Mesendoderm (in vitro differentiated cells): ENCODE measurements around the gene TTLL12.
A peak's percentile ranks its signal among the peaks of the same experiment; 100 is the strongest.

Experiments
- DNase-seq: peaks from one replicate; pipeline ENCODE4 v3.0.0; 2013
- H2AK5ac ChIP-seq: 2 replicates; pipeline ENCODE4 v1.6.1; 2013; ENCODE audit warnings: low read length, inconsistent platforms
- H2BK120ac ChIP-seq: 2 replicates; pipeline ENCODE4 v1.6.1; 2013; ENCODE audit warnings: low read depth, mild to moderate bottlenecking, low read length, moderate library complexity, mixed read lengths
- H2BK15ac ChIP-seq: replicated peaks from 2 replicates; pipeline ENCODE4 v1.6.1; 2013; ENCODE audit warnings: low read depth, mild to moderate bottlenecking, moderate library complexity
- H2BK5ac ChIP-seq: 2 replicates; pipeline ENCODE4 v1.6.1; 2013; ENCODE audit warnings: low read length, inconsistent platforms
- H3K18ac ChIP-seq: 2 replicates; pipeline ENCODE4 v1.6.1; 2013; ENCODE audit warnings: mild to moderate bottlenecking, low read length, mixed read lengths
- H3K23ac ChIP-seq: one replicate; pipeline ENCODE4 v1.6.1; 2013; ENCODE audit warnings: low read length
- H3K27ac ChIP-seq: 2 replicates; pipeline ENCODE4 v1.5.1; 2013; ENCODE audit warnings: low read depth, mild to moderate bottlenecking, inconsistent platforms, low read length, moderate library complexity
- H3K27me3 ChIP-seq: 2 replicates; pipeline ENCODE4 v1.6.1; 2013; ENCODE audit warnings: low read length, control low read depth, mild to moderate bottlenecking, inconsistent platforms; ENCODE audit not compliant: insufficient read depth, poor library complexity
- H3K36me3 ChIP-seq: 2 replicates; pipeline ENCODE4 v1.6.1; 2013; ENCODE audit warnings: low read length, inconsistent platforms; ENCODE audit not compliant: control insufficient read depth, insufficient read depth
- H3K4ac ChIP-seq: one replicate; pipeline ENCODE4 v1.6.1; 2013; ENCODE audit warnings: low read depth, mild to moderate bottlenecking, low read length, moderate library complexity
- H3K4me1 ChIP-seq: 2 replicates; pipeline ENCODE4 v1.6.1; 2013; ENCODE audit warnings: low read depth, low read length, inconsistent platforms; ENCODE audit not compliant: control insufficient read depth
- H3K4me2 ChIP-seq: 2 replicates; pipeline ENCODE4 v1.6.1; 2013; ENCODE audit warnings: low read length
- H3K4me3 ChIP-seq: 2 replicates; pipeline ENCODE4 v1.5.1; 2013; ENCODE audit warnings: mild to moderate bottlenecking, low read length
- H3K56ac ChIP-seq: one replicate; pipeline ENCODE4 v1.6.1; 2013; ENCODE audit warnings: low read length
- H3K79me1 ChIP-seq: 2 replicates; pipeline ENCODE4 v1.6.1; 2013; ENCODE audit warnings: low read length, inconsistent platforms
- H3K79me2 ChIP-seq: 2 replicates; pipeline ENCODE4 v1.6.1; 2013; ENCODE audit warnings: mild to moderate bottlenecking, low read length; ENCODE audit not compliant: control insufficient read depth, insufficient read depth
- H3K9ac ChIP-seq: 2 replicates; pipeline ENCODE4 v1.6.1; 2013; ENCODE audit warnings: low read length, inconsistent platforms
- H4K5ac ChIP-seq: one replicate; pipeline ENCODE4 v1.6.1; 2013; ENCODE audit warnings: low read length
- H4K8ac ChIP-seq: one replicate; pipeline ENCODE4 v1.6.1; 2013; ENCODE audit warnings: low read depth, mild to moderate bottlenecking, control low read depth, low read length, moderate library complexity
- WGBS: extraction: QIAGEN DNeasy Blood & Tissue Kit; methylation state at CpG from one replicate; pipeline ENCODE4 v1.1.7; 2013; ENCODE audit warnings: low lambda C conversion rate, missing lambda C conversion rate; ENCODE audit not compliant: insufficient coverage; ENCODE audit errors: extremely low coverage; 5-methylcytosine and 5-hydroxymethylcytosine counted together

Gene TTLL12

DNA sequence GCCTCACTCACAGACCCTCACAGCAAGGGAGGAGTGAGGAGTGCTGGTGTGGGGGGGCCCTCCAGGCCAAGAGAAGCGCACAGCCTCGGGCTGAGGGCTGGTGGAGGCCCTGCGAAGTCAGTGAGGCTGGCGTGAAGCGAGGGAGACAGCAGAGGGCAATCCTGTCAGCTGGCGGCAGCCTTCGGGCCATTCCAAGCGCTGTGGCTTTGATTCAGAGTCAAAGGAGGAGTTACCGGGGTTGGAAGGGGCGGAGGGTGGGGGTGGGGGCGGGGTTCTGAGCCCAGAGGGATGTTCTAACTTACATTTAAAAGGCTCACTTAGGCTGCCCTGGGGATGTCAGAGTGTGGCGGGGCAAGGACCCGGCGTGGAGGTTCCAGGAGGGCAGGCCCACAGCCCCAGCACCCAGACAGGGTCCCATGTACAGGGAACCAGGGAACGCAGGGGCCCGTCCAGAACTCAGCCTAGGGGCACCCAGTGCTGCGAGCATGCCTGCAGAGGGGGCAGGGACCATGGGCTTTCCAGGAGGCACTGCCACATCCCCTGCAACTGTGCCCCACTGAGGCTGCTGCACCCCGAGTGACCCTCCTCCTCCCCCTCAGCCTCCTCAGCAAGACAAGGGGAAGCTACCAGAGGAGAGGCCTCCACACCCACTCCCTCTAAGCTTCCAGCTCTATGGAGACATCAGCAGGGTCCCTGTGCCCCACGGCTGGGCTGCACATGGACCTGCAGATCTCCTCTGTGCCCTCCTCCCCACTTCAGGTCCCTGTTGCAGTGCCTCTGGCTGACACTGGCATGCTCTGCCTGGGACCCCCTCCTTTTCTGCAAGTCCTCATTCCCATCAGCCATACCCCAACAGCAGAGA lies 39.7 kb upstream of the TTLL12 start:
- Histone ChIP-seq H3K56ac (peak overlapping the region; percentile 65), H2AK5ac (no peak overlapping the region), H3K4ac (no peak overlapping the region), H3K4me3 (no peak overlapping the region), H3K9ac (no peak overlapping the region), H2BK15ac (no peak overlapping the region), H3K23ac (no peak overlapping the region), H3K4me2 (no peak overlapping the region), H3K4me1 (peaks cover 4% of the 10 kb centered on the region), H4K5ac (no peak overlapping the region), H4K8ac (no peak overlapping the region), H3K27ac (no peak overlapping the region), H3K36me3 (no peaks in the 10 kb centered on the region), H3K18ac (no peak overlapping the region), H3K79me1 (no peaks in the 10 kb centered on the region), H3K27me3 (no peaks in the 10 kb centered on the region), H2BK5ac (no peak overlapping the region), H2BK120ac (no peak overlapping the region), H3K79me2 (no peaks in the 10 kb centered on the region)
- peak; percentile 89 for DNase-seq
- no CpG with 5 or more reads among the region's 19 CpGs for WGBS

DNA sequence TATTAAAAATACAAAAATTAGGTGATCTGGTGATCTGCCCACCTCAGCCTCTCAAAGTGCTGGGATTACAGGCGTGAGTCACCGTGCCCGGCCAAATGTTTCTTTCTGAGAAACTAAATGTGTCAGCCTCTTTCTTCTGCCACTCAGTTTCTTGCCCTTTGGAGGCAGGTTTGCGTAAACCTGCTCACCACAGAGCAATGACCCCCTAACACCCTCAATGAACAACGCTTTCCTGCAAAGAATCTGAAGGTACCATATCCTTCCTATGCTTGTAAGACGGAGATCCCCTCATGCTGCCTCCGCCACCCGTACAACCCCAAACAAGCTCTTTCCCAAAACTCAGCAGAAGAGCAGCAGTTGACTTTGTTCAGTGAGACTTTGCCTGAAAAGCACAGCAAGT lies 38.7 kb upstream of the TTLL12 start:
- no peak overlapping the region for H3K4ac ChIP-seq
- H4K8ac ChIP-seq = no peak overlapping the region
- no peaks in the 10 kb centered on the region for H3K79me2 ChIP-seq
- H3K9ac ChIP-seq = no peak overlapping the region
- H3K23ac ChIP-seq = no peak overlapping the region
- H3K4me2 ChIP-seq = no peak overlapping the region
- H3K27me3 ChIP-seq = no peaks in the 10 kb centered on the region
- H2BK15ac ChIP-seq = no peak overlapping the region
- no peak overlapping the region for H2BK120ac ChIP-seq
- H3K56ac ChIP-seq = no peak overlapping the region
- no peak overlapping the region for H4K5ac ChIP-seq
- no peak overlapping the region for H2AK5ac ChIP-seq
- DNase-seq = no peak
- no peaks in the 10 kb centered on the region for H3K36me3 ChIP-seq
- WGBS = no CpG with 5 or more reads among the region's 8 CpGs
- no peak overlapping the region for H3K18ac ChIP-seq
- H3K4me3 ChIP-seq = no peak overlapping the region
- peaks cover 4% of the 10 kb centered on the region for H3K4me1 ChIP-seq
- H2BK5ac ChIP-seq = no peak overlapping the region
- no peaks in the 10 kb centered on the region for H3K79me1 ChIP-seq
- no peak overlapping the region for H3K27ac ChIP-seq

DNA sequence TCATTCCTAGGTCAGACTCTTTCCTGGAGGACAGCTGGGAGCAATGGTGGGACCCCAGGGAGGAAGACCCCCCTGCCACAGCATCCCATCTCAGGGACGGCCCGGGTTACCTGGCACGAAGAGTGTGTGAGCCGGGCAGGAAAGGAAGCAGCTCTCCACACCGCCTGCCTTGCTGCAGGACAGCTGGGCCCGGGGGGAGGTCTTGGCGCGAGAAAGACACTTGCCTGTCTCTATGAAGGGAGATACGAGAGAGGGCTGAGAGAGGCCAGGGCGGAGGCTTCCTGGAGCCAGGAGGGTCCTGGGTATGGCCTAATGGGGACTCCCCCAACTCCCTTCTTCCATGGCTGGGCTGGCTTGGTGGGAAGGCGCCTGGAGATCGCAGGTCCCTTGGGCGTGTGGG lies 36.1 kb upstream of the TTLL12 start:
- H3K4me3 ChIP-seq = no peak overlapping the region
- peaks cover 4% of the 10 kb centered on the region for H3K4me1 ChIP-seq
- no peaks in the 10 kb centered on the region for H3K36me3 ChIP-seq
- H3K4me2 ChIP-seq = no peak overlapping the region
- no peak overlapping the region for H3K9ac ChIP-seq
- no peaks in the 10 kb centered on the region for H3K79me1 ChIP-seq
- H4K5ac ChIP-seq = no peak overlapping the region
- H3K56ac ChIP-seq = no peak overlapping the region
- no peak overlapping the region for H3K18ac ChIP-seq
- WGBS = no CpG with 5 or more reads among the region's 13 CpGs
- no peak overlapping the region for H2BK120ac ChIP-seq
- H2BK15ac ChIP-seq = no peak overlapping the region
- no peak overlapping the region for H4K8ac ChIP-seq
- H3K23ac ChIP-seq = no peak overlapping the region
- H3K27ac ChIP-seq = no peak overlapping the region
- no peak overlapping the region for H2AK5ac ChIP-seq
- DNase-seq = no peak
- H3K27me3 ChIP-seq = no peaks in the 10 kb centered on the region
- H3K79me2 ChIP-seq = no peaks in the 10 kb centered on the region
- no peak overlapping the region for H2BK5ac ChIP-seq
- no peak overlapping the region for H3K4ac ChIP-seq

DNA sequence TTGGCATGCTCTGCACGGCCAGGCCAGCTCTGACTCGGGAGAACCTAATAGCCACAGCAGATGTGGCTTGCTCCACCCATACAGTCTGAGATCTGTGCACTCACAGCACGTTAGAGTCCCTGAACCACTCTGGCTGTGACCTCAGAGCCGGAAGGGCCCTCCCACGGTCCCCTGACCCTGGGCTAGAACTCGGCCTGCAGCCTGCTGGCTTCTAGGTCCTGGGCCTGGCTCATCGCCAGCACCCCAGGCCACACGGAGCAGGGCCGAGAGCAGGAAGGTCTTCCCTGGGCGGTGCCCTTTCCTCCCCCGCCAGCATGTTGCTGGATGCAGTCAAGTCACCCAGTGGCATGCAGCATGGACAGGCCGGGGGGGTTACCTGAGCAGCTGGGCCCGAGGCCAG lies 35.3 kb upstream of the TTLL12 start:
- Histone ChIP-seq H2AK5ac (no peak overlapping the region), H3K79me2 (no peaks in the 10 kb centered on the region), H4K5ac (no peak overlapping the region), H3K4ac (no peak overlapping the region), H3K9ac (no peak overlapping the region), H2BK5ac (no peak overlapping the region), H4K8ac (no peak overlapping the region), H3K79me1 (no peaks in the 10 kb centered on the region), H3K56ac (no peak overlapping the region), H3K27me3 (no peaks in the 10 kb centered on the region), H3K27ac (no peak overlapping the region), H3K4me1 (peaks cover 4% of the 10 kb centered on the region), H3K4me3 (no peak overlapping the region), H2BK120ac (no peak overlapping the region), H3K18ac (no peak overlapping the region), H3K4me2 (no peak overlapping the region), H2BK15ac (no peak overlapping the region), H3K23ac (no peak overlapping the region), H3K36me3 (no peaks in the 10 kb centered on the region)
- DNase-seq = no peak
- no CpG with 5 or more reads among the region's 13 CpGs for WGBS

DNA sequence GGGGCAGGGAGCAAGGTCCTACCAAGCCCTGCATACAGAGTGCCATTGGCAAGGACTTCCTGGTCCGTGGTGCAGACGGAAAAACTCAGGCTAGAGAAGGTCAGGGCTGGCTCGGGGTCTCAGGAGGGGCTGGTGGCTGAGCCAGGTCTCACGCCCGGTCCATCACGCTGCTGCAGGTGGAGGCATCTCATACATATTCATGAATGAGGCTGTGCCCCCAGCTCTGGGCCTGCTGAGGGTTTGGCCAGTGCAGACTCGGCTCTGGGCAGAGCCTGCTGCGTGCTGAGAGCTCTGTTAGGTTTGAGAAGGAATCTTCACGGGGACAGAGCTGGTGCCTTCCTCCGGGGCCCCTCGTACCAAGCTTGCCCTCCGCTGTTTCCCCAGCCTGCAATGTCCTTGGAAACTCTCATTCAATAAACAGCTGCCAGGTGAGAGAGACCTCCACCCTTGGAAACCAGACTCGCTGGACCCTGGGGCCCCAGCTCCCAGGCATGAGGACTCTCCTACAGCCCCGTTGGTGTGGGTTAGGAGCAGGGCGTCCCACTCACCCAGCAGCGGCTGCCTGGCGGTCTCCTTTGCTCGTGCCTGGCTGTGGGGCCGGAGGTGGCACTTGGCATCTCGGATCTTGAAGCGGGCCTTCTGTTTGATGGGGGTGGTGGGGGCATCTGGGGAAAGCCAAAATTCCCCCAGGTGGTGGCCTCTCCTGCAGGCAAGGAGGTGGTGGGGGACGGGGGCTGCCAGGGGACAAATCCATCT lies 33.9 kb upstream of the TTLL12 start:
- no peaks in the 10 kb centered on the region for H3K36me3 ChIP-seq
- no CpG with 5 or more reads among the region's 22 CpGs for WGBS
- no peak overlapping the region for H3K4me2 ChIP-seq
- no peaks in the 10 kb centered on the region for H3K79me2 ChIP-seq
- H3K4ac ChIP-seq = no peak overlapping the region
- no peak overlapping the region for H4K8ac ChIP-seq
- H3K27me3 ChIP-seq = no peaks in the 10 kb centered on the region
- H3K23ac ChIP-seq = no peak overlapping the region
- H3K4me1 ChIP-seq = no peaks in the 10 kb centered on the region
- DNase-seq = no peak
- H2AK5ac ChIP-seq = no peak overlapping the region
- H4K5ac ChIP-seq = no peak overlapping the region
- H2BK120ac ChIP-seq = no peak overlapping the region
- H3K18ac ChIP-seq = no peak overlapping the region
- H2BK15ac ChIP-seq = no peak overlapping the region
- no peak overlapping the region for H3K4me3 ChIP-seq
- no peak overlapping the region for H3K56ac ChIP-seq
- H3K79me1 ChIP-seq = no peaks in the 10 kb centered on the region
- H3K27ac ChIP-seq = no peak overlapping the region
- no peak overlapping the region for H3K9ac ChIP-seq
- H2BK5ac ChIP-seq = no peak overlapping the region
